Hippocampal formation (tissue), 2 donors: Measurements from ENCODE around the gene ULK4.
"Not testable (repeated sequence)": the region's sequence is repeated elsewhere in the genome, so short reads cannot be mapped to it uniquely, and the experiment has no call there.

Experiments used
- DNase-seq, 2 donors: peaks; one replicate each; lab custom pipeline; 2025; lab: John Stamatoyannopoulos, UW

Gene ULK4

GRCh38 chr3:41690766-41691563 lies 270.9 kb downstream of the ULK4 start:
- no peak for DNase-seq

DNA sequence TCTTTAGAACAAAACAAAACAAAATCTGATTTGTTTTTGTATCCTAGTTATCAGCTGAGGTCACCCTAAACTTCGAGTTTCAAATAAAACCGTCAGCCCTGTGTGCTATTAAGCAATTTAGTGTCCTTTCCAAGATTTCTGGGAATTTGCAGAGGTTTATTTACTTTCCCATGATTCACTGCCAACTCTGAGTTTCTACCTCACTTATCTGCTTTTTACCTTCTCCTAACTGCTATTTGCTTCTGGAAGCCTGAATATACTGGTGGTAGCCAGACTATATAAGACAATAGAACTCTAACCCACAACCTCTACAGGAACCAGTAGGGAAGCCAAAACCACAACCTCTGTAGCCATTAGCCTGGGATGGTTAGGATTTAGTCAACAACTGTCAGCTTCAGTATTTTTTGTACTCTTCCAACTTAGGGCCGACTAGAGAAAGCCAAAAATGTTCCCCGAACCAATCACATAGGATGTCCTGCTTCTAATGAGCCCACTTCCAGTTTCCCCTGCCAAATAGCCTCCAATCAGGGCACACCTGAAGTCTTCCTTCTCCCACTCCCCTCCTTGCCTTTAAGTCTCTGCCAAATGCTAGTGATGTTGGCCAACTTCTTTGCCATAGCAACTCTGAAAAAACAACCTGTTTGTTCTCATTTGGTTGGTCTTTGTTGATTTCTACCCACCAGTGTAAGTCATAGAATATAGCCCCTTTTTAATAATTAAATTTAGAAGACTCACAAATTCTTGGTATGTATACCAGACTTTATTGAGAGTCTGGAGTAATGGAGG lies 273.1 kb downstream of the ULK4 start:
- no peak for DNase-seq

GRCh38 chr3:41684797-41685735 lies 276.8 kb downstream of the ULK4 start:
- no peak for DNase-seq

GRCh38 chr3:41683666-41684350 lies 278.1 kb downstream of the ULK4 start:
- DNase-seq, result no peak

DNA sequence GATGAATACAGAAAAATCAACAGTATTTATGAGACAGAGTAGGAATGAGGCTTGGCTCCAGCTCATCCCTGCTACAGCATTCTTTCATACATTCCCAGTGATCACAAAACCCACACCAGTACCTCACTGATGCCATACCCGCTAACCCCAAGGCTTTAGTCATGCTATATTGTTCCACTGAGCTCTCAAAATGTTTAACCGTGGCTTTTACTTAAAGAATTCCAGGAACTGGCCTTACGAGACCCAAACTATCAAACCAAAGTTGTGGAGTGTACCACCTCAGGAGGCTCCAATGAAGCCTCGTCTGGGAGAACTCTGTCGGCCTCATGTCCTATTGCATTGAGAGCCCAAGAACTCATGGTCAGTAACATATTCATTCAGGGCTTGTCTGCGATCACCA lies 278.9 kb downstream of the ULK4 start:
- no peak for DNase-seq

- DNase-seq, result no peak
Measured at GRCh38 chr3:41682382-41682781, 279.5 kb downstream of the ULK4 start.

DNA sequence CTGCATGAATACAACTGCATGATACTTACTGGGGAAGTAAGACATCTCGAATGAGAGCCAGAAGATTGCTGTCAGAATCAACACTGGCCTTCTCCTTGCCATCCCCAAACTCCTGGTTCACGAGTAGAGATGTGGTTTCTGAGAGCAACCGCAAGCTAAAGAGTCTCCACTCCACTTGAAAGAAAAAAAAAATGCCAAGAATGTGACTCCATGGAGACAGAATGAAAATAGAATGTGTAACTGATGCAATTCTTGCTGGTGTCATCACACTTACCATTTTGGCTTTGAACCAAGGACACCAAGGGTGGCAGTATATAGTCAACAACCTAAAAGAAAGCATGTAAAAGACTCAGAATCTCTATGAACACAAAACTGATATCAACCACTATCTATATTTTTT lies 280.4 kb downstream of the ULK4 start:
- no peak for DNase-seq

DNA sequence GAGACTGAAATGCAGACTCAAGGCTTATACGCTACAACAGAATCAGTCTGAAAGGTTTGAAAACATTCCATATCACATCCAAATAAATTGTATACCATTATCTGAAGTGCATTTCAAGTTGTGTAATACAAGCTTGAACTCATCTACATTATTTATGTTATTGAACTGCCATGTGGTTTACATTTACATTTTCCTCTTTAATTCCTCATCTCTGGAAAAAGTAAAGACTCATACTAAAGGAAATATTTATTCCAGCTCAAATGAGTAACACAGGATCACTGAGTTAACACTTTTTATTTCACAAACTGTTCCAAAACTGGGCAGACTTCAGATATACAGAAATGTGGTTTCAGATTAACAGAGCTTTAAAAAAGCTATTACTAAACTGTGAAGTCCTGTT lies 282.5 kb downstream of the ULK4 start:
- no peak for DNase-seq

GRCh38 chr3:41675102-41675501 lies 286.8 kb downstream of the ULK4 start:
- DNase-seq, result not testable (repeated sequence)

DNA sequence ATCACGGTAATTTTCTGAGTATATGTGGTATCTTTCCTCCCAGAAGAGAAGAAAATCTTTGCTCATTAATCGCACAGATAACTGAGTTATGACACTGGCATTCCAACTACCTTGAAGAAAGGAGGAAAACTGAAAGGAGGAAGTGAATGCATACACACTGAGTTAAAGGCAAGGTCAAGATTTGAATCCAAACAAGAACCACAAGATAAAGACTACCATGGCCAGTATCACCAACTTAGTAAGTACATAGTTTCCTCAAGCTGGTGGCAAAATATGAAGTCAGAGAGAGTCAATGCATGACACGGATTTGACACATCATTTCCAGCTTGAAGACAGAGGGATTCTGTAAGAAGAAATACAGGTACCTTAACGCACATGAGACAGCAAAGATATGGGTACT lies 287.5 kb downstream of the ULK4 start:
- no peak for DNase-seq

- no peak for DNase-seq
Measured at GRCh38 chr3:41673650-41674049, 288.3 kb downstream of the ULK4 start.

DNA sequence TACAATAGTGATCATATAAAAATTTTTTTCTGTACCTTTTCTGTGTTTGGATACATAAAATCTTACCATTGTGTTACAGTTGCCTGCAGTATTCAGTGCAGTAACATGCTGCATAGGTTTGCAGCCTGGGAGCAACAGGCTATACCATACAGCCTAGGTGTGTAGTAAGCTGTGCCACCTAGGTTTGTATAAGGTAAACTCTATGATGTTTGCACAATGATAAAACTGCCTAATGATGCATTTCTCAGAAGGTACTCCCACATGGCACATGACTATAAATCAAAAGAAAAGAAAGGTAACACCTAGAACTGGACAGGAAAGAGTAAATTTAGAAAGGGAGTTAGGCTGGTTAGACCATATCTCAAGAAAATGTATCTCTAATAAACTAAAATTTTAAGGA lies 293.5 kb downstream of the ULK4 start:
- no peak for DNase-seq

DNA sequence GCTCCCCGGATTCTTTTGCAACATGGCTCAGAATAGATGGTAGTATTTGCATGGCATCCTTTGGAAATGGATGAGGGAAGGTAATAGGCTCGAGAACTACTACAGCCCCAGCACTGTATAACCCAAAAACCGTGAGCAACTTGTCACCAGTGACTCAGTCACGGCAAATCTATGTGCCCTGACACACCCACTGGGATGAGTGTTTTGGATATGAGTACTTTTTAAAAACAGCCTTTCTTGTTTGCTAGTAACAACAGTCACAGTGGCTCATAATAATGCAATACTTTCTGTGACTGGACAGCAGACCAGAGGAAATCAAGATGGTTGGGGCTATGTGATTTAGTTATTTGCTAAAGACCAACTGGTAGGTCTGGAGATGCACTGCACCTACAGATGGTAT lies 299.6 kb downstream of the ULK4 start:
- DNase-seq, result no peak

DNA sequence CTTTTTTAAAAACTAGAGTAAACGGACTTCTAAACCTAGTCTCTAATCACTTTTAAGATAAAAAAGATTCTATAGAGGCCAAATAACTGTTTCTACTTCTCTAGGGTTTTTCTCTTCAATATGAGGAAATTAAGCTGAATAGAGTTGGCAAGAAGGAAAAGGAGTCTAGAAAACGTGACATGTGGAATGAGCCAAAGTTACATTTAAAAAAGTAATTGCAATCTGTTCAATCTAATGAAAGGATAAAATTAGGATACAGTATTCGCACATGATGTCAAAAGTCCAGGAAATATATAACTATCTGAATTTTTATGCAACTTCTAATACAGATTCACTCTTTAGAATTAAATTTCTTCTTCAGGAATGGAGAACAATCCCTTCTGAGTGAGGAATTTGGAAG lies 300.1 kb downstream of the ULK4 start:
- DNase-seq, result no peak

GRCh38 chr3:41660510-41660909 lies 301.4 kb downstream of the ULK4 start:
- no peak for DNase-seq

- no peak for DNase-seq
Measured at GRCh38 chr3:41653571-41654239, 308.2 kb downstream of the ULK4 start.

DNA sequence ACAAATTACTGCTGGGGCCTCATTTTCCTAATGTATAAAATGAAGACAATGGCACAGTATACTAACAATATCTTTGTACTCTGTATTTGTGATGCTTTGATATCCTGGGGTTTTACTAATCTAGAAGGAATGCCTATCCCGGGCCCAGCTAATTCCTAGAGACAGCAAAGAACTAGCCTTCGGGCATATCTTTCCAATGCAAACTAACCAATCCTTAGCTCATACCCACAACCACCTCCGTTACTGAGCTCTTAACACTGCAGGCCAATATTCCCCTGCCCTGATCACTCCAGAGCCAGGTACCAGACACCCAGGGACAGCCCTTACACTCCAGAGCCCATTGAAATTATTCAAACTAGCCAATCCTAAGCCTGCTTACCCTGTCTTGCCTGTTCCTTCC lies 309.0 kb downstream of the ULK4 start:
- DNase-seq, result no peak

DNA sequence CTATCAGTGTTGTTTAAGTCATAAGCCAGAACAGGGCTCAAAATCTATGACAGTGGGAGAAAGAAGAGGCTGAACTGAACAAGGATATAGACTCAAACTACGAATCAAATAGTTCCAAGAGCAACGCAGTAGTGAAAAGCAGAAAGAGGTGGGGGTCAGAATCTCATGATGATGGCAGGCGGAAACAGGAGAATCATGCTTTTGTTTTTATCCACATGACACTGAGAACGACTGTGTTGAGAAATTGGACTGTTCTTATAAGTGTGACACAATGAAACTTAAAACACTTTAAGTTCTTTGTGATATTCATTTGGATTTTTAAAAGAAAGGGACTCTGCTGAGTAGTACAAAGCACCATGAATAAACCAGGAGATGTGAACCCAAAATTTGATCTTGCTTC lies 309.4 kb downstream of the ULK4 start:
- DNase-seq, result no peak

DNA sequence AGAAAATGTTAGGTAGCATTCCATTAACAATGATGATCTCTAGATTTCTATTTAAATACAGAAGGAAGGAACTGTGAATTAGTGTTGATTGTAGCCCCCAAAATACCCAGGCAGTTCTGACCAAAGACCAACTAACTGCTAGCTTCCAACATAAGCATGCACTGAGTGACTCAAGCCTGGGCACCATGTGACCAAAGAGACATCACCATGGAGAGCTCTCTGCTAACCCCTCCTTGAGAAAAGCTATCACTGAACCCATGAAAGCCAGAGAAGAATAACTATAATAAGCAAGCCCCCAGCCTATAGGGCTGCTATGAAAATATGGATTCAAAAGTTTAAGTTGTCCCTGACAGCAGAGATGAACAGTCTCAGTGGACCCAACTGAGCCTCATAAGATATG lies 310.2 kb downstream of the ULK4 start:
- DNase-seq, result no peak

GRCh38 chr3:41650406-41650805 lies 311.5 kb downstream of the ULK4 start:
- no peak for DNase-seq

DNA sequence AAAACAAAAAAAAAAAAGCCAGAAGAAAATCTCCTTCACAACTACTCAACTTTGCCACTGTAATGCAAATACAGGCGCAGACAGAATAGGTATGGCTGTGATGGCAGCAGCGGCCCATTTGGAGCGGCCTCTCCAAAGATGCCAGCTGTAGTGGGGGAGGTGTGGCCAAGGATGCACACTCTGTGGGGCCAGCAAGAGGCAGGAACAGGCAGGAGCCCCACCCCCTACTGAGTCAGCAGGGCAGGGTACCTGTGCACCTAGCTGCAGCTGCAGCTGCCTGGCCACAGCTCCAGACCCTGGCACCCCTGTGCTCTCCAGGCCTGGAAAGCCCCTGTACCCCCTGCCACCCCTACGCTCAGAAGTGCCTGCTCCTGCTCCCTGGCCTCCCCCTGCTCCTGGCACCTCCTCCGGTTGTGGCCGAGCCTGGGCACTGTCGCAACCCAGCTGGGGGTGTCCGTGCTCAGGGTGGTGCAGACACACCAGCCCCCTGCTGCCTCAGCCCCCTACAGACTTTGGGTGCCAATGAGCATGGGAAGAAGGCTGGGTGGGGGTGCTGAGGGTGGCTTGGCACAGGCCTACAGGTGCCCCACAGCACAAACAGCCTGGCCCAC lies 312.7 kb downstream of the ULK4 start:
- no peak for DNase-seq
